CD4-positive, alpha-beta T cell treated with Interleukin-15 for 4 hours (primary cell): Measurements from ENCODE around the gene CDH15.

ENCODE experiments used
- DNase-seq: peaks from one replicate; pipeline ENCODE4 v3.0.0-alpha.2; 2020; ENCODE audit warnings: low spot score

Gene CDH15

GRCh38 chr16:89140981-89141883, 30.3 kb upstream of the CDH15 start:
- DNase-seq: no peak

- no peak for DNase-seq
Measured at GRCh38 chr16:89141884-89142267, 29.7 kb upstream of the CDH15 start.

GRCh38 chr16:89142474-89143195, 28.9 kb upstream of the CDH15 start:
- no peak for DNase-seq

GRCh38 chr16:89143201-89143741, 28.3 kb upstream of the CDH15 start:
- no peak for DNase-seq

GRCh38 chr16:89143911-89144675, 27.5 kb upstream of the CDH15 start:
- DNase-seq: no peak

- DNase-seq: no peak
Measured at GRCh38 chr16:89144681-89145080, 26.9 kb upstream of the CDH15 start.

GRCh38 chr16:89145406-89146161, 26.0 kb upstream of the CDH15 start:
- no peak for DNase-seq

GRCh38 chr16:89146211-89147005, 25.1 kb upstream of the CDH15 start:
- no peak for DNase-seq

GRCh38 chr16:89147085-89147817, 24.3 kb upstream of the CDH15 start:
- no peak for DNase-seq

- no peak for DNase-seq
Measured at GRCh38 chr16:89149386-89149785, 22.2 kb upstream of the CDH15 start.

- DNase-seq: no peak
Measured at GRCh38 chr16:89150090-89150835, 21.3 kb upstream of the CDH15 start.

- DNase-seq: no peak
Measured at GRCh38 chr16:89150981-89151380, 20.6 kb upstream of the CDH15 start.

GRCh38 chr16:89152831-89153700, 18.5 kb upstream of the CDH15 start:
- DNase-seq: no peak

- no peak for DNase-seq
Measured at GRCh38 chr16:89153848-89154271, 17.7 kb upstream of the CDH15 start.

GRCh38 chr16:89154390-89155183, 17.0 kb upstream of the CDH15 start:
- no peak for DNase-seq

- DNase-seq: no peak
Measured at GRCh38 chr16:89155184-89155679, 16.3 kb upstream of the CDH15 start.
